A549 (cell line): ENCODE measurements around the gene POLR2B. TPM values are rescaled to one million over a fixed set of nuclear protein-coding genes. Genes with fewer than 3 reads are reported as not detected.

Experiments
- ATAC-seq, 2 experiments: fragments of 200-7000 bp in 1 of 2; fragments of >200 bp in 1 of 2; cut with Nextera tagmentation in 1 of 2; cut with Tn5 transposase in 1 of 2; 3 replicates each; pipeline versions ENCODE4 v1.8.0 to v1.9.1; 2018 to 2020; ENCODE audit warnings: mild to moderate bottlenecking in 1 of 2, moderate library complexity in 1 of 2
- CTCF ChIA-PET: fragments of 300-600 bp; sonication (Branson Sonifier 250); formaldehyde crosslinking; extraction: SDS; loops from one replicate; lab custom pipeline; 2021; ENCODE audit warnings: antibody characterized with exemption, inconsistent platforms; lab: Yijun Ruan, JAX
- POLR2A ChIA-PET: fragments of 350-600 bp; formaldehyde crosslinking; extraction: SDS; loops from one replicate; lab custom pipeline; 2021; ENCODE audit warnings: antibody characterized with exemption, inconsistent platforms; lab: Yijun Ruan, JAX
- DNase-seq, 2 experiments: peaks; one replicate each; pipeline versions ENCODE4 v3.0.0 to v3.0.0-alpha.2; 2011 to 2016; ENCODE audit warnings: low read depth in 1 of 2, low spot score in 1 of 2
- FAIRE-seq: peaks from 2 replicates; lab custom pipeline; 2011; peaks lifted over from hg19 to GRCh38; lab: Jason Lieb, UNC
- H3K27ac ChIP-seq, 2 experiments: fragments of >200 bp; sonication (Bioruptor Twin); formaldehyde crosslinking; 3 replicates each; pipeline ENCODE4 v1.5.1; 2016 to 2017
- H3K4me1 ChIP-seq: fragments of >200 bp; sonication (Bioruptor Twin); formaldehyde crosslinking; 3 replicates; pipeline ENCODE4 v1.6.1; 2016
- H3K4me2 ChIP-seq: fragments of >200 bp; sonication (Bioruptor Twin); formaldehyde crosslinking; 3 replicates; pipeline ENCODE4 v1.6.1; 2016
- H3K4me3 ChIP-seq: fragments of >200 bp; sonication (Bioruptor Twin); formaldehyde crosslinking; 3 replicates; pipeline ENCODE4 v1.5.1; 2016
- H3K9me3 ChIP-seq: fragments of >200 bp; sonication (Bioruptor Twin); formaldehyde crosslinking; 3 replicates; pipeline ENCODE4 v1.6.1; 2016
- CBX8 ChIP-seq: fragments of 200-600 bp; sonication (generic); IDR thresholded peaks from 2 replicates; pipeline ENCODE4 v1.6.1; 2016
- CEBPB ChIP-seq, 2 experiments: fragments of >200 bp in 1 of 2; sonication (Bioruptor Twin) in 1 of 2; formaldehyde crosslinking in 1 of 2; IDR thresholded peaks; 2 replicates each; pipeline ENCODE4 v1.6.1; 2012 to 2016
- CHD2 ChIP-seq: fragments of 150-350 bp; IDR thresholded peaks from 2 replicates; pipeline ENCODE4 v1.6.1; 2014; ENCODE audit warnings: low read length; ENCODE audit not compliant: partially characterized antibody
- CHD4 ChIP-seq: fragments of 200-600 bp; sonication (generic); IDR thresholded peaks from 2 replicates; pipeline ENCODE4 v1.6.1; 2016; ENCODE audit warnings: antibody characterized with exemption, mild to moderate bottlenecking, borderline replicate concordance
- EHMT2 ChIP-seq: fragments of 200-600 bp; sonication (generic); IDR thresholded peaks from 2 replicates; pipeline ENCODE4 v1.6.1; 2016; ENCODE audit warnings: antibody characterized with exemption, low read depth, mild to moderate bottlenecking, moderate library complexity
- FOSL2 ChIP-seq, 2 experiments: fragments of 450-650 bp in 1 of 2; fragments of >200 bp in 1 of 2; sonication (Bioruptor Twin) in 1 of 2; formaldehyde crosslinking; IDR thresholded peaks; 2 replicates each; pipeline versions ENCODE4 v1.5.0 to v1.6.1; 2016 to 2020; ENCODE audit warnings: mild to moderate bottlenecking in 1 of 2, moderate library complexity in 1 of 2
- KDM5A ChIP-seq: fragments of 200-600 bp; sonication (generic); IDR thresholded peaks from 2 replicates; pipeline ENCODE4 v1.6.1; 2016; ENCODE audit warnings: antibody characterized with exemption, mild to moderate bottlenecking
- MYC ChIP-seq: IDR thresholded peaks from 2 replicates; pipeline ENCODE4 v1.6.1; 2012; ENCODE audit warnings: mild to moderate bottlenecking, inconsistent platforms, low read length, improper control_type of control experiment, borderline replicate concordance
- RNF2 ChIP-seq: fragments of 200-600 bp; sonication (generic); IDR thresholded peaks from 2 replicates; pipeline ENCODE4 v1.6.1; 2016; ENCODE audit warnings: low read depth, mild to moderate bottlenecking, antibody characterized with exemption, moderate library complexity, borderline replicate concordance
- SREBF2 ChIP-seq: fragments of 450-650 bp; IDR thresholded peaks from 2 replicates; pipeline ENCODE4 v1.6.1; 2014; ENCODE audit warnings: mild to moderate bottlenecking, moderate library complexity
- TP53 ChIP-seq: fragments of 250-450 bp; sonication (Bioruptor Pico); IDR thresholded peaks from 2 replicates; pipeline ENCODE4 v1.5.0; 2021; ENCODE audit warnings: mild to moderate bottlenecking, moderate library complexity
- ZC3H11A ChIP-seq: fragments of 450-650 bp; IDR thresholded peaks from 2 replicates; pipeline ENCODE4 v1.6.1; 2014; ENCODE audit warnings: antibody characterized with exemption, mild to moderate bottlenecking
- WGBS: methylation state at CpG from one replicate; pipeline ENCODE4 v1.1.6; 2017; ENCODE audit errors: missing lambda C conversion rate; 5-methylcytosine and 5-hydroxymethylcytosine counted together
- polyA plus RNA-seq, 4 experiments: library from polyadenylated mRNA; depleted of rRNA in 3 of 4; stranded (reverse); fragments of >200 nt; fragmentation: RNase III in 1 of 4; extraction: RNeasy Plus Mini Kit Qiagen cat#74134 plus additional on column Dnase treatment in 1 of 4; gene quantifications; 2 replicates in 3 of 4; 3 replicates in 1 of 4; pipeline ENCODE4 v1.2.3, GENCODE V29; 2011 to 2017
- TF ChIP-seq, protein P1 (sequence below): fragments of 250-450 bp; sonication (Bioruptor Pico); IDR thresholded peaks from 2 replicates; pipeline ENCODE4 v1.5.0; 2021; ENCODE audit warnings: mild to moderate bottlenecking, moderate library complexity, borderline replicate concordance
- TF ChIP-seq, protein P2 (sequence below): IDR thresholded peaks from 2 replicates; pipeline ENCODE4 v1.6.1; 2012
- TF ChIP-seq, protein P3 (sequence below): fragments of 450-650 bp; IDR thresholded peaks from 2 replicates; pipeline ENCODE4 v1.6.1; 2014; ENCODE audit warnings: antibody characterized with exemption

Gene POLR2B
- polyA plus RNA-seq, 2 of the 4 experiments (the other 2 are of a cell fraction) = 82.2 to 138 TPM

DNA sequence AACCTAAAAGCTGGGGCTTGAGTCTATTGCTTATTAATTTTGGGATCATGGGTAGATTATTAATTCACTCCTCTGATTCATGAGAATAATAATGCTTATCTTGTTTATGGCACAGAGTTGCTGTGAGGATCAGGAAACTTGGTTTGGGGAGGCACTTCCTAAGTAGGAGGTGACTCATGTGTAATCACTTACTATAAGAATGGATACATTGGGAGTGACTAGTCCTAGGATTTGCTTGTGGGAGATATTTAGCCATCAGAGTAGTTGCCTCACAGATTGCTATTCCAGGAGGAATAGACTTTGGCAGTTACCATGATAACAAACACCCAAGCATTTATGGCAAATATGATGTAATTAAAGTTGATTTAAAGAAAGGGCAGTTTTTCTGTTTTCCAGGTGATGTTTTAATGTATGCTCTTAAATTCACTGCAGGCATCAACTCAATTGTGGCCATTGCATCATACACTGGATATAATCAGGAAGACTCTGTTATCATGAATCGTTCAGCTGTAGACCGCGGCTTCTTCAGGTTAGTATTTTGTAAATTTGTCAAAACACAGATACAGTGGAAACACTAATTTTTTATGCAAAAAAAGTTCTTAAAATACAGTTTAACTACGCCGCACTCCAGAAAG is 41.9 kb downstream of the POLR2B start:
- CTCF ChIA-PET = interaction anchor here (1.2 kb wide), 1 partner anchor 60 kb away, joined by 3 read pairs; no protein-coding TSS in a partner anchor
- no peak for FAIRE-seq
- no peak overlapping the region for H3K4me3 ChIP-seq
- H3K4me2 ChIP-seq = no peak overlapping the region
- peak; percentile 59 to 63; a peak in 5 of 6 replicates for ATAC-seq
- peaks cover 9% of the 10 kb centered on the region; the same call in 2 of the 3 replicates for H3K4me1 ChIP-seq
- WGBS = 86% methylated on average over 5 of the region's 5 CpGs
- no peaks in the 10 kb centered on the region for H3K9me3 ChIP-seq
- peak in 1 of 2 experiments; percentile 17 for DNase-seq
- TF ChIP-seq, protein P1, sequence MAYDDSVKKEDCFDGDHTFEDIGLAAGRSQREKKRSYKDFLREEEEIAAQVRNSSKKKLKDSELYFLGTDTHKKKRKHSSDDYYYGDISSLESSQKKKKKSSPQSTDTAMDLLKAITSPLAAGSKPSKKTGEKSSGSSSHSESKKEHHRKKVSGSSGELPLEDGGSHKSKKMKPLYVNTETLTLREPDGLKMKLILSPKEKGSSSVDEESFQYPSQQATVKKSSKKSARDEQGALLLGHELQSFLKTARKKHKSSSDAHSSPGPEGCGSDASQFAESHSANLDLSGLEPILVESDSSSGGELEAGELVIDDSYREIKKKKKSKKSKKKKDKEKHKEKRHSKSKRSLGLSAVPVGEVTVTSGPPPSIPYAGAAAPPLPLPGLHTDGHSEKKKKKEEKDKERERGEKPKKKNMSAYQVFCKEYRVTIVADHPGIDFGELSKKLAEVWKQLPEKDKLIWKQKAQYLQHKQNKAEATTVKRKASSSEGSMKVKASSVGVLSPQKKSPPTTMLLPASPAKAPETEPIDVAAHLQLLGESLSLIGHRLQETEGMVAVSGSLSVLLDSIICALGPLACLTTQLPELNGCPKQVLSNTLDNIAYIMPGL = no peak
- TF ChIP-seq SREBF2 = no peak
- no peak for TF ChIP-seq FOSL2 (IDR thresholded peaks at IDR 0.05)
- peak; percentile 15; the same call in 1 of the 2 replicates for TF ChIP-seq FOSL2 (CRISPR knock-in tag; IDR thresholded peaks at IDR 0.05)
- TF ChIP-seq, all 56 proteins: peak for 1
- POLR2A ChIA-PET = no interaction called here
- no peak overlapping the region for H3K27ac ChIP-seq

DNA sequence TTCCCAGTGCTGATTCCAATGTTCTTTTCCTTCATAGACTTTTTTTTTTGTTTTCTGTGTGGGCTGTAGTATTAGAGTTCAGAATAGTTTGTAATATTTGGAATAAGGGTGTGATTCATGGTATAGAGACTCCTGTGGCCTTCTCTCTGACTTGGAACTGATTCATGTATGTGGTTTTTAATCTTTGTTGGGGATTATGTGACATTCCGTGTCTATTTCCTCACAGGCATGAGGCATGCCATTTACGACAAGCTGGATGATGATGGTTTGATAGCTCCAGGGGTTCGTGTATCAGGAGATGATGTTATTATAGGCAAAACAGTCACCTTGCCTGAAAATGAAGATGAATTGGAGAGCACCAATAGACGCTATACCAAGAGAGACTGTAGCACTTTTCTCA is 44.4 kb downstream of the POLR2B start:
- WGBS = 81% methylated on average over 4 of the region's 4 CpGs
- TF ChIP-seq KDM5A = no peak
- Histone ChIP-seq H3K9me3 (no peaks in the 10 kb centered on the region), H3K27ac (no peak overlapping the region), H3K4me1 (peaks cover 9% of the 10 kb centered on the region; the same call in 2 of the 3 replicates), H3K4me3 (no peak overlapping the region), H3K4me2 (no peak overlapping the region)
- POLR2A ChIA-PET = no interaction called here
- DNase-seq (no peak), FAIRE-seq (no peak), ATAC-seq (peak in 1 of 2 experiments; percentile 29; a peak in 2 of 6 replicates)
- CTCF ChIA-PET = no interaction called here

DNA sequence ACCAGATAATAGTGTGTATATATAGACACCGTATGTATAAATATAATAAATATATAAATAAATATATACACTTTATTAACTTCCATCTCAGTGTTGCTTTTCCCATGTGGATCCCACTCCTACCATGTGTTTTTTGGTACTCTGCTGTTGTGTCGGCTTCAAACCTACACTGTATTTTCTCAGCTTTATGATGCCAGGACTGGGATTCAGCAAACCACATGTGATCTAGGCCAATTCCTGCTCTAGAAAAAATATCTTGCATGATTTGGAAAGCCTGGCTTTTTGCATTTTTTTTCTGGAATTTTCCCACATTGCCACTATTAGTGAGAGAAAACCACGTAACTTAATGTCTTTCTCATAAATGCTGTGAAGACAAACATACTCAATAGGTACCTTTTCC is 55.8 kb downstream of the POLR2B start:
- CTCF ChIA-PET = interaction anchor here (0.7 to 0.8 kb wide), 2 partner anchors 27 to 129 kb away, joined by 3 read pairs; no protein-coding TSS in a partner anchor
- Histone ChIP-seq H3K4me2 (no peak overlapping the region), H3K4me1 (peaks cover 15% of the 10 kb centered on the region)
- no peak for DNase-seq
- TF ChIP-seq, protein P2, sequence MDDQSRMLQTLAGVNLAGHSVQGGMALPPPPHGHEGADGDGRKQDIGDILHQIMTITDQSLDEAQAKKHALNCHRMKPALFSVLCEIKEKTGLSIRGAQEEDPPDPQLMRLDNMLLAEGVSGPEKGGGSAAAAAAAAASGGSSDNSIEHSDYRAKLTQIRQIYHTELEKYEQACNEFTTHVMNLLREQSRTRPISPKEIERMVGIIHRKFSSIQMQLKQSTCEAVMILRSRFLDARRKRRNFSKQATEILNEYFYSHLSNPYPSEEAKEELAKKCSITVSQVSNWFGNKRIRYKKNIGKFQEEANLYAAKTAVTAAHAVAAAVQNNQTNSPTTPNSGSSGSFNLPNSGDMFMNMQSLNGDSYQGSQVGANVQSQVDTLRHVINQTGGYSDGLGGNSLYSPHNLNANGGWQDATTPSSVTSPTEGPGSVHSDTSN = no peak
- TF ChIP-seq CBX8 = no peak
- no peak for TF ChIP-seq TP53
- no peak for TF ChIP-seq SREBF2
- TF ChIP-seq, protein P3, sequence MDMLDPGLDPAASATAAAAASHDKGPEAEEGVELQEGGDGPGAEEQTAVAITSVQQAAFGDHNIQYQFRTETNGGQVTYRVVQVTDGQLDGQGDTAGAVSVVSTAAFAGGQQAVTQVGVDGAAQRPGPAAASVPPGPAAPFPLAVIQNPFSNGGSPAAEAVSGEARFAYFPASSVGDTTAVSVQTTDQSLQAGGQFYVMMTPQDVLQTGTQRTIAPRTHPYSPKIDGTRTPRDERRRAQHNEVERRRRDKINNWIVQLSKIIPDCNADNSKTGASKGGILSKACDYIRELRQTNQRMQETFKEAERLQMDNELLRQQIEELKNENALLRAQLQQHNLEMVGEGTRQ = no peak
- TF ChIP-seq CHD2 = no peak
- TF ChIP-seq RNF2 = no peak
- TF ChIP-seq CEBPB (IDR thresholded peaks at IDR 0.05) = no peak
- TF ChIP-seq MYC = no peak
- no peak for TF ChIP-seq ZC3H11A
- no peak for TF ChIP-seq CHD4
- no peak for TF ChIP-seq EHMT2
- TF ChIP-seq, all 56 proteins: peak for 0
- no peak for ATAC-seq
- no peak overlapping the region for H3K27ac ChIP-seq
- POLR2A ChIA-PET = no interaction called here
- no peaks in the 10 kb centered on the region for H3K9me3 ChIP-seq
- 90% methylated on average over 3 of the region's 3 CpGs for WGBS
- no peak for FAIRE-seq
- H3K4me3 ChIP-seq = no peak overlapping the region
